Panc1 (cell line): Measurements from ENCODE around the gene YDJC. TPM values are rescaled to one million over a fixed set of nuclear protein-coding genes. Genes with fewer than 3 reads are reported as not detected.
"Not testable (repeated sequence)": the region's sequence is repeated elsewhere in the genome, so short reads cannot be mapped to it uniquely, and the experiment has no call there.

ENCODE experiments used
- ATAC-seq: fragments of 200-7000 bp; cut with Tn5 transposase; 2 replicates; pipeline ENCODE4 v1.9.1; 2020; ENCODE audit warnings: mild to moderate bottlenecking, moderate library complexity
- BruUV-seq: library from RNA; stranded (reverse); fragments of 400-500 nt; replicated peaks from 2 replicates; lab custom pipeline; 2021; lab: Mats Ljungman, UMichigan
- CTCF ChIA-PET: fragments of 300-600 bp; sonication (Branson Sonifier 250); formaldehyde crosslinking; loops from one replicate; lab custom pipeline; 2022; ENCODE audit warnings: antibody characterized with exemption; lab: Charles Lee
- POLR2A ChIA-PET: fragments of 300-600 bp; sonication (Branson Sonifier 250); formaldehyde crosslinking; loops from one replicate; lab custom pipeline; 2022; ENCODE audit warnings: antibody characterized with exemption; lab: Charles Lee
- DNase-seq: peaks from one replicate; pipeline ENCODE4 v3.0.0-alpha.2; 2010; ENCODE audit warnings: low read depth, low spot score
- H3K27ac ChIP-seq: 2 replicates; pipeline ENCODE4 v1.5.1; 2011; ENCODE audit warnings: mild to moderate bottlenecking, low read length, inconsistent platforms
- H3K27me3 ChIP-seq: fragments of 200-500 bp; sonication (Bioruptor generic); 2 replicates; pipeline ENCODE4 v1.6.0; 2014; ENCODE audit warnings: low read length, inconsistent platforms; ENCODE audit not compliant: control insufficient read depth, insufficient read depth
- H3K36me3 ChIP-seq: fragments of 200-500 bp; sonication (Bioruptor generic); 2 replicates; pipeline ENCODE4 v1.5.1; 2014; ENCODE audit warnings: inconsistent platforms, mild to moderate bottlenecking, low read length, moderate library complexity; ENCODE audit not compliant: control insufficient read depth, insufficient read depth
- H3K4me1 ChIP-seq: 2 replicates; pipeline ENCODE4 v1.5.1; 2011; ENCODE audit warnings: inconsistent platforms, mild to moderate bottlenecking, low read length, moderate library complexity; ENCODE audit not compliant: control insufficient read depth, insufficient read depth
- H3K4me3 ChIP-seq, 2 experiments: 2 replicates each; pipeline ENCODE4 v1.5.1; 2011 to 2012; ENCODE audit warnings: low read depth in 2 of 2, low read length in 2 of 2, mild to moderate bottlenecking in 2 of 2, inconsistent platforms in 1 of 2, moderate library complexity in 1 of 2
- H3K9me3 ChIP-seq: fragments of 200-500 bp; sonication (Bioruptor generic); 2 replicates; pipeline ENCODE4 v1.5.1; 2014; ENCODE audit warnings: low read depth, mild to moderate bottlenecking, inconsistent platforms, low read length, moderate library complexity; ENCODE audit not compliant: control insufficient read depth, insufficient read depth
- POLR2AphosphoS5 ChIP-seq: IDR thresholded peaks from 2 replicates; pipeline ENCODE4 v1.6.1; 2012; ENCODE audit warnings: mild to moderate bottlenecking, low read depth, low read length, moderate library complexity
- SIN3A ChIP-seq: IDR thresholded peaks from 2 replicates; pipeline ENCODE4 v1.6.1; 2012; ENCODE audit warnings: low read depth, mild to moderate bottlenecking, low read length, moderate library complexity, borderline replicate concordance; ENCODE audit not compliant: insufficient read depth
- TCF7L2 ChIP-seq: IDR thresholded peaks from 2 replicates; pipeline ENCODE4 v1.6.1; 2011; ENCODE audit warnings: mild to moderate bottlenecking, low read depth, low read length, inconsistent platforms
- in situ Hi-C: cut with HindIII; loops from 2 replicates; pipeline ENCODE4 v1.10.0; 2016; ENCODE audit warnings: low sequenced_read_pairs, low pct_unique_long_range_greater_than_20kb
- intact Hi-C: fragments of 100-400 bp; cut with micrococcal nuclease; formaldehyde crosslinking; loops from one replicate; pipeline ENCODE4 v1.10.0; 2022; ENCODE audit not compliant: unreplicated experiment
- total RNA-seq: library from RNA; stranded (reverse); gene quantifications from one replicate; pipeline ENCODE4 v1.2.1, GENCODE V29; 2021; ENCODE audit not compliant: unreplicated experiment
- TF ChIP-seq, protein P1 (sequence below), 2 experiments: IDR thresholded peaks; 2 replicates each; pipeline ENCODE4 v1.6.1; 2011 to 2012; ENCODE audit warnings: low read depth in 2 of 2, control low read depth in 1 of 2, low read length in 1 of 2, mild to moderate bottlenecking in 1 of 2, moderate library complexity in 1 of 2; ENCODE audit not compliant: insufficient read depth in 1 of 2
- TF ChIP-seq, protein P2 (sequence below): fragments of 450-650 bp; IDR thresholded peaks from 2 replicates; pipeline ENCODE4 v1.5.1; 2017; ENCODE audit warnings: mild to moderate bottlenecking

The YDJC gene
- total RNA-seq, 1 experiment from 2014 or later: 60.6 TPM

DNA sequence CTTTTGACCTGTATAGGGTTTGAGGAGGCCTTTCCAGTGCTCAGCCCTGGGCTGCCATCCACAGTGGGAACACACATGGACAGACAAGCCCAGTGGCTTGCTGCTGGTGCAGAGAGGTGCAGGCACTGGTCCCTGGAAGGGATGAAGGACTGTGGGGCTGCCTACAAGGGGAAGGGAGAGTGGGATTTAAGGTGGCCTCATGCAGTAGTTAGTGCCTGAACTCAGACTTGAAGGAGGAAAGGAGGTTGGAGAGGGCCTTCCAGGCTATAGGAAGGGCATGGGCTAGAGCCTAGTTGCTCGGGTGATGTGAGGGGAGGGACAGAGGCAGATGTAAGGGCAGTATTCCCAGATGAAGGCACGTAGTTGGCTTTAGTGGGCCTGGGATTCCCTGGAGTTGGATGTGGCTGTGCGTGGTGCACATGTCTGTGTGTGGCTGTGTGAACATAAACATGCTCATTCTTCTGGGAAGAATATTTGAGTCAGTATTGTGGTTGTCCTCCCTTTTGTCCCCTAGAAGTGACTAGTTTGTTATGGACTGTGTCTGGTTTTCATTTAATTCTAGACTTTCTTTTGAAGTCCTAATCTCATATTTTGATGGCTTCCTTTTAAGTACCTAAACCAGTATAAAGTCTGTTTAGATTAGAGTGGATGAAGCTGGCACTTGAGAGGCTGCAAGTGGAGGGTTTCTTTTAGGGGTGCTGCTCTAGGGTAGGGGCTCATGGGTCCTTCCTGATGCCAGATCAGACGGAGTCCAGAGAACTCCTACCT, 18.4 kb downstream of the YDJC start:
- H3K27ac ChIP-seq: no peak overlapping the region
- no peaks in the 10 kb centered on the region for H3K36me3 ChIP-seq
- TF ChIP-seq TCF7L2: no peak
- TF ChIP-seq, protein P1, sequence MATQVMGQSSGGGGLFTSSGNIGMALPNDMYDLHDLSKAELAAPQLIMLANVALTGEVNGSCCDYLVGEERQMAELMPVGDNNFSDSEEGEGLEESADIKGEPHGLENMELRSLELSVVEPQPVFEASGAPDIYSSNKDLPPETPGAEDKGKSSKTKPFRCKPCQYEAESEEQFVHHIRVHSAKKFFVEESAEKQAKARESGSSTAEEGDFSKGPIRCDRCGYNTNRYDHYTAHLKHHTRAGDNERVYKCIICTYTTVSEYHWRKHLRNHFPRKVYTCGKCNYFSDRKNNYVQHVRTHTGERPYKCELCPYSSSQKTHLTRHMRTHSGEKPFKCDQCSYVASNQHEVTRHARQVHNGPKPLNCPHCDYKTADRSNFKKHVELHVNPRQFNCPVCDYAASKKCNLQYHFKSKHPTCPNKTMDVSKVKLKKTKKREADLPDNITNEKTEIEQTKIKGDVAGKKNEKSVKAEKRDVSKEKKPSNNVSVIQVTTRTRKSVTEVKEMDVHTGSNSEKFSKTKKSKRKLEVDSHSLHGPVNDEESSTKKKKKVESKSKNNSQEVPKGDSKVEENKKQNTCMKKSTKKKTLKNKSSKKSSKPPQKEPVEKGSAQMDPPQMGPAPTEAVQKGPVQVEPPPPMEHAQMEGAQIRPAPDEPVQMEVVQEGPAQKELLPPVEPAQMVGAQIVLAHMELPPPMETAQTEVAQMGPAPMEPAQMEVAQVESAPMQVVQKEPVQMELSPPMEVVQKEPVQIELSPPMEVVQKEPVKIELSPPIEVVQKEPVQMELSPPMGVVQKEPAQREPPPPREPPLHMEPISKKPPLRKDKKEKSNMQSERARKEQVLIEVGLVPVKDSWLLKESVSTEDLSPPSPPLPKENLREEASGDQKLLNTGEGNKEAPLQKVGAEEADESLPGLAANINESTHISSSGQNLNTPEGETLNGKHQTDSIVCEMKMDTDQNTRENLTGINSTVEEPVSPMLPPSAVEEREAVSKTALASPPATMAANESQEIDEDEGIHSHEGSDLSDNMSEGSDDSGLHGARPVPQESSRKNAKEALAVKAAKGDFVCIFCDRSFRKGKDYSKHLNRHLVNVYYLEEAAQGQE (IDR thresholded peaks at IDR 0.05; ENCODE audit: insufficient read depth in 1 of 2, low read depth in 2 of 2, low read length in 1 of 2): no peak
- no peak for TF ChIP-seq POLR2AphosphoS5
- no peaks in the 10 kb centered on the region for H3K27me3 ChIP-seq
- ATAC-seq (no peak), DNase-seq (no peak)
- intact Hi-C loops (no loop called here), in situ Hi-C loops (no loop called here)
- BruUV-seq: no TSS peak
- ChIA-PET POLR2A (no interaction called here), CTCF (no interaction called here)
- no peaks in the 10 kb centered on the region; the same call in 1 of the 2 replicates for H3K4me1 ChIP-seq
- H3K4me3 ChIP-seq: no peak overlapping the region
- no peaks in the 10 kb centered on the region for H3K9me3 ChIP-seq

DNA sequence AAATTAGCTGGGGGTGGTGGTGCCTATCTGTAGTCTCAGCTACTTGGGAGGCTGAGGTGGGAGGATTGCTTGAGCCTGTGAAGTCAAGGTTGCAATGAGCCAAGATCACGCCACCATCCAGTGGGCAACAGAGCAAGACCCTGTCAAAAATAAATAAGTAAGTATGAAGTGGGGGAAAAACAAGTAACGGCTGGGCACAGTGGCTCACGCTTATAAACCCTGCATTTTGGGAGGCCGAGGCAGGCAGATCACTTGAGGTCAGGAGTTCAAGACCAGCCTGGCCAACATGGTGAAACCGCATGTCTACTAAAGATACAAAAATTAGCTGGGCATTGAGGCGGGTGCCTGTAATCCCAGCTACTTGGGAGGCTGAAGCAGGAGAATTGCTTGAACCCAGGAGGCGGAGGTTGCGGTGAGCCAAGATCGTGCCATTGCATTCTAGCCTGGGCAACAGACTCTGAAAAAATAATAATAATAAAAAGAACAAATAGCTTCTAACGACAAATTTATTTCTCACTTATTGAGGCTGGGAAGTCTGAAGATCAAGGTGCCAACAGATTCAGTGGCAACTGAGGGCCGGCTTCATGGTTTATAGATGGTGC, 20.2 kb downstream of the YDJC start:
- in situ Hi-C loops, H3K4me3 ChIP-seq, CTCF ChIA-PET, H3K27ac ChIP-seq, POLR2A ChIA-PET, DNase-seq, H3K9me3 ChIP-seq, intact Hi-C loops, H3K27me3 ChIP-seq, H3K4me1 ChIP-seq, ATAC-seq, H3K36me3 ChIP-seq, BruUV-seq: not testable (repeated sequence)

DNA sequence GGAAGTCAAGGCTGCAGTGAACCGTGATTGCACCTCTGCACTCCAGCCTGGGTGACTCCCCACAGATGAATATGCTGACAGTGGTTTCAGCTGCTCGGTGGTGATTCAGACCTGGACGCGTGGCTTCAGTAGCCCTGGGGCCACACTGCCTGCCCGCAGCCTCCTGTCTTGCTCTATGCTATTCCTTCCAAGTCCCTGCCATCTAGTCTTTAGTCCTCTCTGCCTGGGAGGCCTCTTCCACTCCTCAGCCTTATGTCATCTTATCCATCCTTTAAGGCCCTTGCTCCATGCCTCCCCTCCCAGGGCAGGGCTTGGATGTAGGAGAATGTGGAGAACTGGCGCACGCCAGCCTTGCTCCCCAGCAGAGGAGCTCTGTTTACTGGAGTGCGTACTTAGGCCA, 23.0 kb downstream of the YDJC start:
- CTCF ChIA-PET: interaction anchor here (0.6 kb wide), 1 partner anchor 8 kb away, joined by 12 read pairs; no protein-coding TSS in a partner anchor
- in situ Hi-C loops (no loop called here), intact Hi-C loops (no loop called here)
- POLR2A ChIA-PET: no interaction called here
- no peak overlapping the region for H3K4me3 ChIP-seq
- no peaks in the 10 kb centered on the region for H3K27me3 ChIP-seq
- peak; percentile 20; the same call in 1 of the 2 replicates for ATAC-seq
- no peaks in the 10 kb centered on the region for H3K36me3 ChIP-seq
- H3K4me1 ChIP-seq: no peaks in the 10 kb centered on the region; the same call in 1 of the 2 replicates
- H3K27ac ChIP-seq: no peak overlapping the region
- no peak for DNase-seq
- BruUV-seq: no TSS peak
- no peaks in the 10 kb centered on the region for H3K9me3 ChIP-seq
- TF ChIP-seq, protein P2, sequence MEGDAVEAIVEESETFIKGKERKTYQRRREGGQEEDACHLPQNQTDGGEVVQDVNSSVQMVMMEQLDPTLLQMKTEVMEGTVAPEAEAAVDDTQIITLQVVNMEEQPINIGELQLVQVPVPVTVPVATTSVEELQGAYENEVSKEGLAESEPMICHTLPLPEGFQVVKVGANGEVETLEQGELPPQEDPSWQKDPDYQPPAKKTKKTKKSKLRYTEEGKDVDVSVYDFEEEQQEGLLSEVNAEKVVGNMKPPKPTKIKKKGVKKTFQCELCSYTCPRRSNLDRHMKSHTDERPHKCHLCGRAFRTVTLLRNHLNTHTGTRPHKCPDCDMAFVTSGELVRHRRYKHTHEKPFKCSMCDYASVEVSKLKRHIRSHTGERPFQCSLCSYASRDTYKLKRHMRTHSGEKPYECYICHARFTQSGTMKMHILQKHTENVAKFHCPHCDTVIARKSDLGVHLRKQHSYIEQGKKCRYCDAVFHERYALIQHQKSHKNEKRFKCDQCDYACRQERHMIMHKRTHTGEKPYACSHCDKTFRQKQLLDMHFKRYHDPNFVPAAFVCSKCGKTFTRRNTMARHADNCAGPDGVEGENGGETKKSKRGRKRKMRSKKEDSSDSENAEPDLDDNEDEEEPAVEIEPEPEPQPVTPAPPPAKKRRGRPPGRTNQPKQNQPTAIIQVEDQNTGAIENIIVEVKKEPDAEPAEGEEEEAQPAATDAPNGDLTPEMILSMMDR: no peak
- no peak for TF ChIP-seq SIN3A
- no peak for TF ChIP-seq TCF7L2
- TF ChIP-seq POLR2AphosphoS5: no peak
- TF ChIP-seq, protein P1 (IDR thresholded peaks at IDR 0.05; ENCODE audit: insufficient read depth in 1 of 2, low read depth in 2 of 2, low read length in 1 of 2): no peak
